Heart right ventricle (tissue), 16 donors: ENCODE measurements around the gene GMPR. TPM values are rescaled to one million over a fixed set of nuclear protein-coding genes. Genes with fewer than 3 reads are reported as not detected.

Experiments
- ATAC-seq, 8 donors: fragments of 200-7000 bp; cut with Tn5 transposase; one replicate each; pipeline ENCODE4 v1.9.1; 2020; ENCODE audit warnings: mild to moderate bottlenecking in 8 of 8, moderate library complexity in 8 of 8, moderate number of reproducible peaks in 1 of 8
- DNase-seq, 2 donors: peaks; one replicate each; pipeline ENCODE4 v3.0.0-alpha.2; 2020
- H3K27ac ChIP-seq, 10 donors: fragments of 200-600 bp; sonication (generic) in 2 of 10; one replicate each; pipeline versions ENCODE4 v1.5.0 to v1.8.0; 2020 to 2022; ENCODE audit warnings: mild to moderate bottlenecking in 3 of 10
- H3K27me3 ChIP-seq, 7 donors: fragments of 200-600 bp; one replicate each; pipeline ENCODE4 v1.8.0; 2021 to 2022; ENCODE audit warnings: mild to moderate bottlenecking in 2 of 7
- H3K36me3 ChIP-seq, 9 donors: fragments of 200-600 bp; sonication (generic) in 1 of 9; one replicate each; pipeline versions ENCODE4 v1.5.0 to v1.8.0; 2020 to 2022; ENCODE audit warnings: mild to moderate bottlenecking in 2 of 9
- H3K4me1 ChIP-seq, 9 donors: fragments of 200-600 bp; sonication (generic) in 1 of 9; one replicate each; pipeline versions ENCODE4 v1.5.0 to v1.8.0; 2020 to 2022; ENCODE audit warnings: mild to moderate bottlenecking in 4 of 9
- H3K4me3 ChIP-seq, 10 donors: fragments of 200-600 bp; sonication (generic) in 2 of 10; one replicate each; pipeline versions ENCODE4 v1.5.0 to v1.8.0; 2020 to 2022; ENCODE audit warnings: mild to moderate bottlenecking in 7 of 10, moderate library complexity in 2 of 10
- H3K9me3 ChIP-seq, 11 donors: fragments of 200-600 bp in 10 of 11; sonication (generic) in 2 of 11; one replicate each; pipeline versions ENCODE4 v1.5.0 to v1.8.0; 2013 to 2022; ENCODE audit warnings: mild to moderate bottlenecking in 2 of 11, control low read depth in 1 of 11, moderate library complexity in 1 of 11
- WGBS, 2 donors: extraction: QIAGEN DNeasy Blood & Tissue Kit; methylation state at CpG; one replicate each; pipeline ENCODE4 v1.1.7; 2013; ENCODE audit warnings: inconsistent platforms in 1 of 2; 5-methylcytosine and 5-hydroxymethylcytosine counted together
- intact Hi-C, 10 donors: fragments of 100-400 bp; cut with DNase I; formaldehyde crosslinking; loops; one replicate each; pipeline versions ENCODE4 v1.11.1 to v1.14.2; 2022
- polyA plus RNA-seq, 2 donors: library from polyadenylated mRNA; stranded (reverse); fragments of 200-250 nt; gene quantifications; one replicate each; pipeline ENCODE4 v1.2.3, GENCODE V29; 2013
- total RNA-seq, 10 donors: library from RNA; stranded (reverse); fragmentation: NEBNext Ultra II Directional in 3 of 10; extraction: Animal tissue kit (Norgen Biotek cat#: 25700) in 3 of 10; gene quantifications; one replicate each; pipeline versions ENCODE4 v1.2.1 to v1.2.4, GENCODE V29; 2021 to 2023
- TF ChIP-seq, protein P1 (sequence below), 9 donors: fragments of 200-600 bp; sonication (generic) in 2 of 9; IDR thresholded peaks; one replicate each; pipeline versions ENCODE4 v1.5.0 to v1.8.0; 2021 to 2022; ENCODE audit warnings: antibody characterized with exemption in 9 of 9, mild to moderate bottlenecking in 5 of 9, moderate library complexity in 1 of 9
- donor health status: Arrhythmogenic right ventricular cardiomyopathy.
- donor health status: ischemic (EF 13 %, LVEDD 7.1; RV severe dilation, severe dysfunction).
- donor health status: healthy with polysubstance abuse.
- donor health status: DM: no; HTN: yes; CAD: no.
- donor health status: DM: no; HTN: no; CAD: no.
- donor health status: ischemic (EF 25% LVEDD 6.9; RV normal size, moderate dysfunction).
- donor health status: ischemic (EF 25% LVEDD 5.7; RV mildly dilated, moderate dysfunction).
- donor health status: healthy.
- donor health status: DM: yes; HTN: yes; CAD: no.
- donor health status: Ischemic cardiomyopathy.
- donor health status: ischemic (EF 35%, LVEDD 5.7; RV mildly dilated, moderate dysfunction).
- donor health status: nonischemic (EF 11% LVEDD 7.7; RV severe dilation, severe dysfunction).
- donor health status: DM: yes; HTN: yes; CAD: no.
- donor health status: PGD.
- donor health status: ischemic (EF 29% LVEDD 5.4; RV normal size, mild dysfunction).
- donor health status: nonischemic (EF 23%, LVEDD 6.1; RV moderate dilation, normal function).

Gene GMPR
- total and polyA plus RNA-seq, 12 donors: 74.1 to 334 (median 104) TPM

- peak in 1 of 2 donors; percentile 64 for DNase-seq
- intact Hi-C loops: loop anchor here in 2 of 10 donors (2.0 to 5.0 kb wide), 3 partner anchors 32 to 78 kb away; no protein-coding TSS in a partner anchor
- Histone ChIP-seq H3K4me3 (no peak overlapping the region), H3K36me3 (peaks cover 0 to 26% (median 6%) of the 10 kb centered on the region in 9 donors), H3K27ac (peak overlapping the region; percentile 63 to 94 (median 86)), H3K9me3 (no peaks in the 10 kb centered on the region), H3K27me3 (no peaks in the 10 kb centered on the region), H3K4me1 (peaks cover 18 to 75% (median 45%) of the 10 kb centered on the region in 9 donors)
- TF ChIP-seq, protein P1, sequence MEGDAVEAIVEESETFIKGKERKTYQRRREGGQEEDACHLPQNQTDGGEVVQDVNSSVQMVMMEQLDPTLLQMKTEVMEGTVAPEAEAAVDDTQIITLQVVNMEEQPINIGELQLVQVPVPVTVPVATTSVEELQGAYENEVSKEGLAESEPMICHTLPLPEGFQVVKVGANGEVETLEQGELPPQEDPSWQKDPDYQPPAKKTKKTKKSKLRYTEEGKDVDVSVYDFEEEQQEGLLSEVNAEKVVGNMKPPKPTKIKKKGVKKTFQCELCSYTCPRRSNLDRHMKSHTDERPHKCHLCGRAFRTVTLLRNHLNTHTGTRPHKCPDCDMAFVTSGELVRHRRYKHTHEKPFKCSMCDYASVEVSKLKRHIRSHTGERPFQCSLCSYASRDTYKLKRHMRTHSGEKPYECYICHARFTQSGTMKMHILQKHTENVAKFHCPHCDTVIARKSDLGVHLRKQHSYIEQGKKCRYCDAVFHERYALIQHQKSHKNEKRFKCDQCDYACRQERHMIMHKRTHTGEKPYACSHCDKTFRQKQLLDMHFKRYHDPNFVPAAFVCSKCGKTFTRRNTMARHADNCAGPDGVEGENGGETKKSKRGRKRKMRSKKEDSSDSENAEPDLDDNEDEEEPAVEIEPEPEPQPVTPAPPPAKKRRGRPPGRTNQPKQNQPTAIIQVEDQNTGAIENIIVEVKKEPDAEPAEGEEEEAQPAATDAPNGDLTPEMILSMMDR (IDR thresholded peaks at IDR 0.05): no peak
- 46 to 66% methylated on average over 5 of the region's 5 CpGs for WGBS, 2 donors
- ATAC-seq: peak; percentile 29 to 83 (median 74)
These were observed 6.1 kb downstream of the GMPR start for GRCh38 chr6:16244446-16244845.

GRCh38 chr6:16244869-16245451 lies 6.6 kb downstream of the GMPR start:
- WGBS, 2 donors: 47 to 62% methylated on average over 10 of the region's 10 CpGs
- intact Hi-C loops: loop anchor here in 2 of 10 donors (2.0 to 5.0 kb wide), 3 partner anchors 32 to 77 kb away; no protein-coding TSS in a partner anchor
- H3K27ac ChIP-seq: peak overlapping the region; percentile 63 to 94 (median 86)
- no peak overlapping the region for H3K4me3 ChIP-seq
- H3K9me3 ChIP-seq: no peaks in the 10 kb centered on the region
- no peak for DNase-seq
- H3K27me3 ChIP-seq: no peaks in the 10 kb centered on the region
- ATAC-seq: peak; percentile 6 to 70 (median 52)
- TF ChIP-seq, protein P1 (IDR thresholded peaks at IDR 0.05): no peak
- H3K4me1 ChIP-seq: peaks cover 14 to 70% (median 42%) of the 10 kb centered on the region in 9 donors
- peaks cover 0 to 31% (median 9%) of the 10 kb centered on the region in 9 donors for H3K36me3 ChIP-seq

- WGBS, 2 donors: 85 to 86% methylated on average over 7 of the region's 7 CpGs
- intact Hi-C loops: no loop called here
- Histone ChIP-seq H3K9me3 (no peaks in the 10 kb centered on the region), H3K27me3 (no peaks in the 10 kb centered on the region), H3K4me1 (peaks cover 6 to 39% (median 31%) of the 10 kb centered on the region in 9 donors), H3K4me3 (no peak overlapping the region), H3K27ac (no peak overlapping the region), H3K36me3 (peaks cover 0 to 64% (median 12%) of the 10 kb centered on the region in 9 donors)
- TF ChIP-seq, protein P1 (IDR thresholded peaks at IDR 0.05): no peak
- DNase-seq (no peak), ATAC-seq (no peak)
These were observed 10.0 kb downstream of the GMPR start for GRCh38 chr6:16248271-16248853.

GRCh38 chr6:16249971-16250370 lies 11.6 kb downstream of the GMPR start:
- H3K4me1 ChIP-seq: peaks cover 0 to 26% (median 19%) of the 10 kb centered on the region in 9 donors
- H3K4me3 ChIP-seq: no peak overlapping the region
- H3K27ac ChIP-seq: peak overlapping the region in 1 of 10 donors; percentile 2
- DNase-seq (no peak), ATAC-seq (peak in 1 of 8 donors; percentile 5)
- H3K36me3 ChIP-seq: peaks cover 0 to 75% (median 15%) of the 10 kb centered on the region in 9 donors
- intact Hi-C loops: no loop called here
- TF ChIP-seq, protein P1 (IDR thresholded peaks at IDR 0.05): no peak
- no peaks in the 10 kb centered on the region for H3K27me3 ChIP-seq
- 62 to 76% methylated on average over 1 of the region's 1 CpG for WGBS, 2 donors
- H3K9me3 ChIP-seq: no peaks in the 10 kb centered on the region
